Peyer's patch (tissue), 4 donors: Measurements from ENCODE around the gene SLC25A29.

Experiments
- CTCF ChIP-seq, 6 experiments: fragments of 450-650 bp in 4 of 6; fragments of 200-600 bp in 2 of 6; sonication (generic) in 1 of 6; IDR thresholded peaks; one replicate each; pipeline ENCODE4 v1.5.1; 2017 to 2019; ENCODE audit warnings: antibody characterized with exemption in 6 of 6, mild to moderate bottlenecking in 3 of 6, moderate library complexity in 1 of 6
- POLR2A ChIP-seq, 2 donors: fragments of 450-650 bp; IDR thresholded peaks; one replicate each; pipeline ENCODE4 v1.5.1; 2017; ENCODE audit warnings: antibody characterized with exemption in 2 of 2, mild to moderate bottlenecking in 2 of 2, moderate library complexity in 2 of 2

DNA sequence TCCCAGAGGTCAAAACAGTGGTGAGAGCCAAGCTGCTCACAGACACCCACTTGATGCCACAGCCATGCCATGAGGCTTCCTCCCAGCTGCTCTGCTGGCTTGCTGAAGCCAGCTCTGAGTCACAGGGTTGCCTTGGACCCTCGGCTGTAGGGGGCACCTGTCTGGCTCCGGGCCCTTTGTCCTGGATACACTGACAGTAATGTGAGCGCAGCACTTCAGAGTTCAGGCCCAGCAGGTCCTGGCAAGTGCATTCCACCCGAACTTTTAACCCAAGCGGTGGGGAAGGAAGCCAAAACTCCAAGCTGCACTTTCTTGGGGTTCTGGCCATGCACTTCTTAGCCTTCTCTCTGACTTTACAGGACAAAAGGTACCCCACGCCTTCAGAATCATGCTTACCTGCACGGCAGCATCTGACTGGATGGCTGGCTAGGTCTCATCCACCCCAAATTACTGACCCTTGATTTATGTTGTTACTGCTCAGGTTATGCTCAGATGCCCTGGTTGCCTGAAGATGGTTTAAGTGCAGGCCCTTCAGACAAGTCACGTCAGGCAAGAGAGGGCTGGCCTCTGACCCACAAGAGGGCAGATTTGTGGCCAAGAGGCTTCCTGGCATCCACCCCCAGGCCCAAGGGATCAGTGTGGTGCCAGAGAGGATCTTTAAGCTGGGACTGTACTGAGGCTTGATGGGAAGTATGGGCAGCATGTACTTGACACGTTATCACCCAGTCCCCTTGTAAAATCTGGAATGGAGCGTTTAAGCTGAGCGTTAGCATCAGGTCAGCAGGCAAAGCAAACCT, 24.8 kb downstream of the SLC25A29 start:
- no peak for TF ChIP-seq CTCF (IDR thresholded peaks at IDR 0.05)
- TF ChIP-seq POLR2A (IDR thresholded peaks at IDR 0.05) = no peak
